ENCODE measurements around the gene CADPS. TPM values are rescaled to one million over a fixed set of nuclear protein-coding genes. Genes with fewer than 3 reads are reported as not detected.

Gene CADPS
- total and polyA plus RNA-seq, 9 of the 15 experiments (the other 6 are each of a cell fraction or from before 2014, with no cell fraction given), result not detected

DNA sequence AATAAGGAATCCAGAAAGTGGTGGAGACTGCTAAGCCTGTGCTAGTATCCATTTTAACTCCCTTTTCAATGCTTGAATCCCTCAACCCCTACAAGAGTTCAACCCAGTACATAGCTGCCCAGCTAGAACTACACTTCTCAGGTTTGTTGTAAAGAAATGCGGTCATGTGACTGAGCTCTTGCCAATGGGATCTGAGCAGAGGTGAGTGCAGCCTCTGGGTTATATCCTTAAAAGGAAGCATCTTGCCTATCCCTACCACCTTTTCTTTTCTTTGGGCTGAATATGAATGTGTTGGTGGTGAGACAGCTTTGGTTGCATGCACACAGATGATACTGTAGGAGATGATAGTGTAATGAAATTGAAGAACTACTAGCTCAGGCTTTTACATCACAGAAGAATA lies 139.7 kb downstream of the CADPS start (continued):
- TF ChIP-seq, protein P1, sequence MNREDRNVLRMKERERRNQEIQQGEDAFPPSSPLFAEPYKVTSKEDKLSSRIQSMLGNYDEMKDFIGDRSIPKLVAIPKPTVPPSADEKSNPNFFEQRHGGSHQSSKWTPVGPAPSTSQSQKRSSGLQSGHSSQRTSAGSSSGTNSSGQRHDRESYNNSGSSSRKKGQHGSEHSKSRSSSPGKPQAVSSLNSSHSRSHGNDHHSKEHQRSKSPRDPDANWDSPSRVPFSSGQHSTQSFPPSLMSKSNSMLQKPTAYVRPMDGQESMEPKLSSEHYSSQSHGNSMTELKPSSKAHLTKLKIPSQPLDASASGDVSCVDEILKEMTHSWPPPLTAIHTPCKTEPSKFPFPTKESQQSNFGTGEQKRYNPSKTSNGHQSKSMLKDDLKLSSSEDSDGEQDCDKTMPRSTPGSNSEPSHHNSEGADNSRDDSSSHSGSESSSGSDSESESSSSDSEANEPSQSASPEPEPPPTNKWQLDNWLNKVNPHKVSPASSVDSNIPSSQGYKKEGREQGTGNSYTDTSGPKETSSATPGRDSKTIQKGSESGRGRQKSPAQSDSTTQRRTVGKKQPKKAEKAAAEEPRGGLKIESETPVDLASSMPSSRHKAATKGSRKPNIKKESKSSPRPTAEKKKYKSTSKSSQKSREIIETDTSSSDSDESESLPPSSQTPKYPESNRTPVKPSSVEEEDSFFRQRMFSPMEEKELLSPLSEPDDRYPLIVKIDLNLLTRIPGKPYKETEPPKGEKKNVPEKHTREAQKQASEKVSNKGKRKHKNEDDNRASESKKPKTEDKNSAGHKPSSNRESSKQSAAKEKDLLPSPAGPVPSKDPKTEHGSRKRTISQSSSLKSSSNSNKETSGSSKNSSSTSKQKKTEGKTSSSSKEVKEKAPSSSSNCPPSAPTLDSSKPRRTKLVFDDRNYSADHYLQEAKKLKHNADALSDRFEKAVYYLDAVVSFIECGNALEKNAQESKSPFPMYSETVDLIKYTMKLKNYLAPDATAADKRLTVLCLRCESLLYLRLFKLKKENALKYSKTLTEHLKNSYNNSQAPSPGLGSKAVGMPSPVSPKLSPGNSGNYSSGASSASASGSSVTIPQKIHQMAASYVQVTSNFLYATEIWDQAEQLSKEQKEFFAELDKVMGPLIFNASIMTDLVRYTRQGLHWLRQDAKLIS (CRISPR knock-in tag; IDR thresholded peaks at IDR 0.05), result no peak
- TF ChIP-seq PRMT5 (CRISPR knock-in tag; IDR thresholded peaks at IDR 0.05), result no peak
- TF ChIP-seq ELF2 (CRISPR knock-in tag; IDR thresholded peaks at IDR 0.05), result no peak
- TF ChIP-seq, protein P2, sequence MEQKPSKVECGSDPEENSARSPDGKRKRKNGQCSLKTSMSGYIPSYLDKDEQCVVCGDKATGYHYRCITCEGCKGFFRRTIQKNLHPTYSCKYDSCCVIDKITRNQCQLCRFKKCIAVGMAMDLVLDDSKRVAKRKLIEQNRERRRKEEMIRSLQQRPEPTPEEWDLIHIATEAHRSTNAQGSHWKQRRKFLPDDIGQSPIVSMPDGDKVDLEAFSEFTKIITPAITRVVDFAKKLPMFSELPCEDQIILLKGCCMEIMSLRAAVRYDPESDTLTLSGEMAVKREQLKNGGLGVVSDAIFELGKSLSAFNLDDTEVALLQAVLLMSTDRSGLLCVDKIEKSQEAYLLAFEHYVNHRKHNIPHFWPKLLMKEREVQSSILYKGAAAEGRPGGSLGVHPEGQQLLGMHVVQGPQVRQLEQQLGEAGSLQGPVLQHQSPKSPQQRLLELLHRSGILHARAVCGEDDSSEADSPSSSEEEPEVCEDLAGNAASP (IDR thresholded peaks at IDR 0.05), result no peak
- no peak for TF ChIP-seq KLF13 (tag; IDR thresholded peaks at IDR 0.05; ENCODE audit: borderline replicate concordance, low read depth)

Measured in K562 (cell line).